Psoas muscle (tissue), 8 donors: ENCODE measurements around the gene EPB41L2. TPM values are rescaled to one million over a fixed set of nuclear protein-coding genes. Genes with fewer than 3 reads are reported as not detected.

Experiments used
- ATAC-seq, 4 donors: fragments of 200-7000 bp; cut with Tn5 transposase; one replicate each; pipeline ENCODE4 v1.9.1; 2020; ENCODE audit warnings: moderate library complexity in 3 of 4, mild to moderate bottlenecking in 2 of 4
- DNase-seq, 2 donors: peaks; one replicate each; pipeline ENCODE4 v3.0.0-alpha.2; 2020
- H3K27ac ChIP-seq: fragments of 200-600 bp; one replicate; pipeline ENCODE4 v1.8.0; 2022
- H3K27me3 ChIP-seq, 3 donors: fragments of 200-600 bp in 1 of 3; one replicate each; pipeline versions ENCODE4 v1.6.1 to v1.8.0; 2013 to 2022; ENCODE audit warnings: low read length in 2 of 3, mild to moderate bottlenecking in 2 of 3, moderate library complexity in 1 of 3; ENCODE audit not compliant: insufficient read depth in 3 of 3
- H3K36me3 ChIP-seq, 2 donors: fragments of 200-600 bp in 1 of 2; one replicate each; pipeline versions ENCODE4 v1.6.1 to v1.8.0; 2013 to 2022; ENCODE audit warnings: low read depth in 1 of 2, mild to moderate bottlenecking in 1 of 2, moderate library complexity in 1 of 2; ENCODE audit not compliant: insufficient read depth in 1 of 2
- H3K4me1 ChIP-seq: fragments of 200-600 bp; one replicate; pipeline ENCODE4 v1.8.0; 2022
- H3K4me3 ChIP-seq: fragments of 200-600 bp; one replicate; pipeline ENCODE4 v1.8.0; 2022; ENCODE audit warnings: mild to moderate bottlenecking
- H3K9me3 ChIP-seq: fragments of 200-600 bp; one replicate; pipeline ENCODE4 v1.8.0; 2022
- CTCF ChIP-seq: fragments of 200-600 bp; IDR thresholded peaks from one replicate; pipeline ENCODE4 v1.8.0; 2022; ENCODE audit warnings: antibody characterized with exemption
- WGBS, 3 donors: extraction: QIAGEN DNeasy Blood & Tissue Kit; methylation state at CpG; one replicate each; pipeline versions ENCODE4 v1.1.6 to v1.1.7; 2013; 5-methylcytosine and 5-hydroxymethylcytosine counted together
- intact Hi-C, 2 donors: fragments of 100-400 bp; cut with DNase I; formaldehyde crosslinking; loops; one replicate each; pipeline versions ENCODE4 v1.11.0 to v1.14.2; 2022
- polyA plus RNA-seq, 3 donors: library from polyadenylated mRNA; stranded (reverse); fragments of 200-250 nt; gene quantifications; one replicate each; pipeline ENCODE4 v1.2.3, GENCODE V29; 2013
- total RNA-seq, 4 donors: library from RNA; stranded (reverse); fragmentation: NEBNext Ultra II Directional in 2 of 4; extraction: Animal tissue kit (Norgen Biotek cat#: 25700) in 2 of 4; gene quantifications; one replicate each; pipeline versions ENCODE4 v1.2.1 to v1.2.4, GENCODE V29; 2021 to 2023
- donor health status: healthy with polysubstance abuse.
- donor health status: DM: no; HTN: no; CAD: no; lungs with moderate emphysema.
- donor health status: Bipolar disorder and iron deficiency.
- donor health status: healthy.
- donor health status: DM: yes; HTN: yes; CAD: no.
- donor health status: DM: no; HTN: no; CAD: no.
- donor health status: DM: no; HTN: no; CAD: no.
- donor health status: DM: yes; HTN: yes; CAD: no.

EPB41L2 gene
- total and polyA plus RNA-seq, 7 donors: 8.5 to 75.7 (median 22.7) TPM

GRCh38 chr6:130869681-130870080 lies 193.4 kb downstream of the EPB41L2 start:
- ATAC-seq (no peak), DNase-seq (no peak)
- H3K27ac ChIP-seq: no peak overlapping the region
- intact Hi-C loops: loop anchor here in 1 of 2 donors (5.0 kb wide), 1 partner anchor 547 kb away; no protein-coding TSS in a partner anchor
- no peaks in the 10 kb centered on the region for H3K9me3 ChIP-seq
- H3K4me3 ChIP-seq: no peak overlapping the region
- TF ChIP-seq CTCF: no peak
- H3K36me3 ChIP-seq: peaks cover 0 to 35% of the 10 kb centered on the region in 2 donors
- 87 to 97% (median 94%) methylated on average over 10 of the region's 10 CpGs for WGBS, 3 donors
- no peaks in the 10 kb centered on the region for H3K27me3 ChIP-seq
- H3K4me1 ChIP-seq: no peaks in the 10 kb centered on the region

GRCh38 chr6:130865793-130866192 lies 197.3 kb downstream of the EPB41L2 start:
- Histone ChIP-seq H3K4me3 (no peak overlapping the region), H3K9me3 (no peaks in the 10 kb centered on the region), H3K27ac (no peak overlapping the region), H3K4me1 (no peaks in the 10 kb centered on the region), H3K27me3 (no peaks in the 10 kb centered on the region), H3K36me3 (peaks cover 0 to 49% of the 10 kb centered on the region in 2 donors)
- ATAC-seq (no peak), DNase-seq (no peak)
- WGBS, 3 donors: 94 to 96% (median 96%) methylated on average over 4 of the region's 4 CpGs
- intact Hi-C loops: no loop called here
- no peak for TF ChIP-seq CTCF

DNA sequence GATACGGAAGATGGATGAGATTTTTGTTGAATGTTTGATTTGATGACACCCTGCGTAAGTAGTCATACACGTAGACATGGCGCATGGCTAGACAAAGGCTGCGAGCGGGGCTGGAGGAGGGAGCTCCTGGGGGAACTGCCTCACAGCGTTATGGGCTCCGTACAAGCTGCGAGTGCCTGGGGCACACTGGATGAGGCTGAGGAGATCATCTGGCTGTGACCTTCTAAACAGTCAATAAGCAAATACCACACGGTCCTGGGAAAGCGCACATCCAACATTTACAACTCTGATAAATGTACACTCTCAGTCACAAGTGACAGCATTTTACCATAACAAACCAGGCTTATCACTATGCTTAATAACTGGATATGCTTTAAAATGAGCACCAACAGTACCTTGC lies 198.7 kb downstream of the EPB41L2 start:
- no peaks in the 10 kb centered on the region for H3K27me3 ChIP-seq
- no peaks in the 10 kb centered on the region for H3K9me3 ChIP-seq
- H3K4me3 ChIP-seq: no peak overlapping the region
- intact Hi-C loops: no loop called here
- H3K4me1 ChIP-seq: no peaks in the 10 kb centered on the region
- DNase-seq: peak in 1 of 2 donors; percentile 29
- no peak for TF ChIP-seq CTCF
- H3K36me3 ChIP-seq: peaks cover 0 to 43% of the 10 kb centered on the region in 2 donors
- WGBS, 3 donors: 93 to 96% (median 94%) methylated on average over 11 of the region's 11 CpGs
- no peak overlapping the region for H3K27ac ChIP-seq
- no peak for ATAC-seq

GRCh38 chr6:130863415-130864230 lies 199.4 kb downstream of the EPB41L2 start:
- no peak for TF ChIP-seq CTCF
- H3K27me3 ChIP-seq: no peaks in the 10 kb centered on the region
- DNase-seq (no peak), ATAC-seq (no peak)
- no peaks in the 10 kb centered on the region for H3K9me3 ChIP-seq
- WGBS, 3 donors: 88 to 90% (median 88%) methylated on average over 4 of the region's 4 CpGs
- H3K4me3 ChIP-seq: no peak overlapping the region
- no peak overlapping the region for H3K27ac ChIP-seq
- H3K36me3 ChIP-seq: peaks cover 0 to 38% of the 10 kb centered on the region in 2 donors
- no peaks in the 10 kb centered on the region for H3K4me1 ChIP-seq
- intact Hi-C loops: no loop called here
